Measurements from ENCODE around the gene GNE. TPM values are rescaled to one million over a fixed set of nuclear protein-coding genes. Genes with fewer than 3 reads are reported as not detected.

GNE gene
- total RNA-seq, 6 experiments from 2014 or later: 45.4 to 133 (median 76.5) TPM

DNA sequence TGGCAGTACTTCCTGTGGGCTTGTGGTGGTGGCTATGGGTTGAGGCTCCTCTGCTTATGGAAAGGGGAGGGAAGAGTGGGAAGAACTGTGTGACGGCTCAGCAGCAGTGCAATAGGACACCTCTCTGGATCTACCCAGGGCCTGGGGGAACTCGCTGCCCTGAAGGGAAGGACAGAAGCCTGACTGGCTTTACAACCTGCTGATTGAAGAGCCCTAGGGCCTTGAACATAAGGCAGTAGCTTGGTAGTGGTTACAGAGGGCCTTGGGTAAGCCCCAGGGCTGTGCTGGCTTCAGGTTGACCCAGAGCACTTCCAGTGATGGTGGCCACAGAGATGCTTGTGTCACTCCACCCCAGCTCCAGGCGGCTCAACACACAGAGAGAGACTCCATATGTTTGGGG is 83.5 kb downstream of the GNE start:
- Histone ChIP-seq H3K27ac (no peak overlapping the region), H3K4me3 (no peak overlapping the region), H3K27me3 (no peaks in the 10 kb centered on the region), H3K9me3 (no peaks in the 10 kb centered on the region), H3K36me3 (no peaks in the 10 kb centered on the region), H3K4me1 (no peaks in the 10 kb centered on the region)
- intact Hi-C loops (cut with DNase I): loop anchor here in 1 of 2 donors (10.0 kb wide), 1 partner anchor 60 kb away; no protein-coding TSS in a partner anchor
- DNase-seq (no peak), ATAC-seq (no peak)
- 60% methylated on average over 1 of the region's 3 CpGs for WGBS (ENCODE audit: insufficient coverage, low coverage, low lambda C conversion rate, missing lambda C conversion rate)
- TF ChIP-seq, protein P1, sequence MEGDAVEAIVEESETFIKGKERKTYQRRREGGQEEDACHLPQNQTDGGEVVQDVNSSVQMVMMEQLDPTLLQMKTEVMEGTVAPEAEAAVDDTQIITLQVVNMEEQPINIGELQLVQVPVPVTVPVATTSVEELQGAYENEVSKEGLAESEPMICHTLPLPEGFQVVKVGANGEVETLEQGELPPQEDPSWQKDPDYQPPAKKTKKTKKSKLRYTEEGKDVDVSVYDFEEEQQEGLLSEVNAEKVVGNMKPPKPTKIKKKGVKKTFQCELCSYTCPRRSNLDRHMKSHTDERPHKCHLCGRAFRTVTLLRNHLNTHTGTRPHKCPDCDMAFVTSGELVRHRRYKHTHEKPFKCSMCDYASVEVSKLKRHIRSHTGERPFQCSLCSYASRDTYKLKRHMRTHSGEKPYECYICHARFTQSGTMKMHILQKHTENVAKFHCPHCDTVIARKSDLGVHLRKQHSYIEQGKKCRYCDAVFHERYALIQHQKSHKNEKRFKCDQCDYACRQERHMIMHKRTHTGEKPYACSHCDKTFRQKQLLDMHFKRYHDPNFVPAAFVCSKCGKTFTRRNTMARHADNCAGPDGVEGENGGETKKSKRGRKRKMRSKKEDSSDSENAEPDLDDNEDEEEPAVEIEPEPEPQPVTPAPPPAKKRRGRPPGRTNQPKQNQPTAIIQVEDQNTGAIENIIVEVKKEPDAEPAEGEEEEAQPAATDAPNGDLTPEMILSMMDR (IDR thresholded peaks at IDR 0.05): no peak
- no peak for TF ChIP-seq POLR2A (IDR thresholded peaks at IDR 0.05)

DNA sequence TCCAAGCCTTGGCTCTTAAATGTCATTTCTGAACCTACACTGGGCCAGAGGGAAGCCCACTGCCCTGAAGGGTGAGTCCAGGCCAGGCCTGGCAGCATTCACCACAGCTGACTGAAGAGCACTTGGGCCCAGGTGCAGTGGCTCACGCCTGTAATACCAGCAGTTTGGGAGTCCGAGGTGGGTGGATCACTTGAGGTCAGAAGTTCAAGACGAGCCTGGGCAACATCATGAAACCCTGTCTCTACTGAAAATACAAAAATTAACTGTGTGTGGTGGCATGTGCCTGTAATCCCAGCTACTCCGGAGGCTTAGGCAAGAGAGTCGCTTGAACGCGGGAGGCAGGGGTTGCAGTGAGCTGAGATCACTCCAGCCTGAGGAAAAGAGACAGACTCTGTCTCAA is 84.0 kb downstream of the GNE start:
- Histone ChIP-seq H3K27ac (no peak overlapping the region), H3K36me3 (no peaks in the 10 kb centered on the region), H3K4me3 (no peak overlapping the region), H3K9me3 (no peaks in the 10 kb centered on the region), H3K27me3 (no peaks in the 10 kb centered on the region), H3K4me1 (no peaks in the 10 kb centered on the region)
- DNase-seq (no peak), ATAC-seq (no peak)
- intact Hi-C loops (cut with DNase I): loop anchor here in 1 of 2 donors (10.0 kb wide), 1 partner anchor 59 kb away; no protein-coding TSS in a partner anchor
- TF ChIP-seq POLR2A (IDR thresholded peaks at IDR 0.05): no peak
- TF ChIP-seq, protein P1 (IDR thresholded peaks at IDR 0.05): no peak
- WGBS (ENCODE audit: insufficient coverage, low coverage, low lambda C conversion rate, missing lambda C conversion rate): 84% methylated on average over 6 of the region's 7 CpGs

DNA sequence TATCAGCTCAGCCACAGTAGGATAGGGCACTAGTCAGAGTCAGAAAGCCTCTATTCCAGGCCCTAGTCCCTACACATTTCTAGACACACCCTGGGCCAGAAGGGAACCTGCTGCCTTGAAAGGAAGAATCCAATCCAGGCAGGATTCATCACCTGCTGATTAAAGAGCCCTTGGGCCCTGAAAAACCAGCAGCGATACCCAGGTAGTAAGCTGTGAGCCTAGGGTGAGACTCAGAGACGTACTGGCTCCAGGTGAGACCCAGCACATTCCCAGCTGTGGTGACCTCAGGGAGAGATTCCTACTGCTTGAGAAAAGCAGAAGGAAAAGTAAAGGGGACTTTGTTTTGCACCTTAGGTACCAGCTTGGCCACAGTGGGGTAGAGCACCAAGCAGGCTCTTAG is 84.4 kb downstream of the GNE start:
- H3K27ac ChIP-seq: no peak overlapping the region
- no CpG with 5 or more reads among the region's 2 CpGs for WGBS (ENCODE audit: insufficient coverage, low coverage, low lambda C conversion rate, missing lambda C conversion rate)
- intact Hi-C loops (cut with DNase I): loop anchor here in 1 of 2 donors (10.0 kb wide), 1 partner anchor 59 kb away; no protein-coding TSS in a partner anchor
- no peak overlapping the region for H3K4me3 ChIP-seq
- no peaks in the 10 kb centered on the region for H3K27me3 ChIP-seq
- H3K9me3 ChIP-seq: no peaks in the 10 kb centered on the region
- no peak for DNase-seq
- ATAC-seq: no peak
- TF ChIP-seq, protein P1 (IDR thresholded peaks at IDR 0.05): no peak
- TF ChIP-seq POLR2A (IDR thresholded peaks at IDR 0.05): no peak
- no peaks in the 10 kb centered on the region for H3K4me1 ChIP-seq
- no peaks in the 10 kb centered on the region for H3K36me3 ChIP-seq

DNA sequence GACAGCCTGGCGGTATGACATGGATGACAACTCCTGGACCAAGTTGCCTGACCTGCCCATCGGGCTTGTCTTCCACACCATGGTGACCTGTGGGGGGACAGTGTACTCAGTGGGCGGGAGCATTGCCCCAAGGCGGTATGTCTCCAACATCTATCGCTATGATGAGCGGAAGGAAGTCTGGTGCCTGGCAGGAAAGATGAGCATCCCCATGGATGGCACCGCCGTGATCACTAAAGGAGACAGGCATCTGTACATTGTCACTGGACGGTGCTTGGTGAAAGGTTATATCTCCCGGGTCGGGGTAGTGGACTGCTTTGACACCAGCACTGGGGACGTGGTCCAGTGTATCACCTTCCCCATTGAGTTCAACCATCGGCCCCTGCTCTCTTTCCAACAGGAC is 87.7 kb downstream of the GNE start:
- DNase-seq (no peak), ATAC-seq (no peak)
- no peak overlapping the region for H3K4me3 ChIP-seq
- 83% methylated on average over 4 of the region's 13 CpGs for WGBS (ENCODE audit: insufficient coverage, low coverage, low lambda C conversion rate, missing lambda C conversion rate)
- no peaks in the 10 kb centered on the region for H3K4me1 ChIP-seq
- no peak for TF ChIP-seq POLR2A (IDR thresholded peaks at IDR 0.05)
- TF ChIP-seq, protein P1 (IDR thresholded peaks at IDR 0.05): no peak
- intact Hi-C loops (cut with DNase I): loop anchor here in 1 of 2 donors (10.0 kb wide), 1 partner anchor 56 kb away; no protein-coding TSS in a partner anchor
- no peaks in the 10 kb centered on the region for H3K36me3 ChIP-seq
- no peak overlapping the region for H3K27ac ChIP-seq
- H3K9me3 ChIP-seq: no peaks in the 10 kb centered on the region
- no peaks in the 10 kb centered on the region for H3K27me3 ChIP-seq
